Putamen (tissue), 1 donor: Measurements from ENCODE around the gene LRRC10.
A peak's percentile ranks its signal among the peaks of the same experiment; 100 is the strongest.

Experiments
- DNase-seq: peaks from one replicate; pipeline ENCODE4 v3.0.0-alpha.2; 2016; ENCODE audit warnings: low spot score

Gene LRRC10

GRCh38 chr12:69610729-69611128 lies at the start of gene LRRC10:
Gene LRRC10 (minus strand): TSS chr12:69610907. CDS start chr12:69610838, 69 bp downstream.
- no peak for DNase-seq

GRCh38 chr12:69660164-69660863 lies 49.6 kb upstream of the LRRC10 start:
- no peak for DNase-seq

GRCh38 chr12:69658203-69658602 lies 47.5 kb upstream of the LRRC10 start:
- no peak for DNase-seq

- no peak for DNase-seq
Observed at GRCh38 chr12:69657376-69658137, 46.9 kb upstream of the LRRC10 start.

GRCh38 chr12:69655616-69656340 lies 45.1 kb upstream of the LRRC10 start:
- no peak for DNase-seq

GRCh38 chr12:69653703-69654102 lies 43.0 kb upstream of the LRRC10 start:
- DNase-seq, result no peak

GRCh38 chr12:69651922-69652321 lies 41.2 kb upstream of the LRRC10 start:
- no peak for DNase-seq

- DNase-seq, result no peak
Observed at GRCh38 chr12:69649529-69649928, 38.8 kb upstream of the LRRC10 start.

GRCh38 chr12:69648476-69648875 lies 37.8 kb upstream of the LRRC10 start:
- no peak for DNase-seq

- no peak for DNase-seq
Observed at GRCh38 chr12:69647178-69647577, 36.5 kb upstream of the LRRC10 start.

- no peak for DNase-seq
Observed at GRCh38 chr12:69645031-69645430, 34.3 kb upstream of the LRRC10 start.

GRCh38 chr12:69644511-69644910 lies 33.8 kb upstream of the LRRC10 start:
- no peak for DNase-seq

- no peak for DNase-seq
Observed at GRCh38 chr12:69642531-69642930, 31.8 kb upstream of the LRRC10 start.

GRCh38 chr12:69641546-69641945 lies 30.8 kb upstream of the LRRC10 start:
- no peak for DNase-seq

GRCh38 chr12:69639400-69640016 lies 28.8 kb upstream of the LRRC10 start:
- peak; percentile 45 for DNase-seq

GRCh38 chr12:69633061-69633460 lies 22.4 kb upstream of the LRRC10 start:
- no peak for DNase-seq

GRCh38 chr12:69630191-69630590 lies 19.5 kb upstream of the LRRC10 start:
- DNase-seq, result no peak

- no peak for DNase-seq
Observed at GRCh38 chr12:69627501-69627900, 16.8 kb upstream of the LRRC10 start.

GRCh38 chr12:69623970-69624369 lies 13.3 kb upstream of the LRRC10 start:
- DNase-seq, result no peak

GRCh38 chr12:69621551-69621950 lies 10.8 kb upstream of the LRRC10 start:
- no peak for DNase-seq

- DNase-seq, result no peak
Observed at GRCh38 chr12:69620921-69621320, 10.2 kb upstream of the LRRC10 start.

- no peak for DNase-seq
Observed at GRCh38 chr12:69620077-69620476, 9.4 kb upstream of the LRRC10 start.
